Uterus (tissue), 4 donors: Measurements from ENCODE around the gene GJC2. TPM values are rescaled to one million over a fixed set of nuclear protein-coding genes. Genes with fewer than 3 reads are reported as not detected.

Experiments used
- DNase-seq, 2 donors: peaks; one replicate each; pipeline ENCODE4 v3.0.0-alpha.2; 2019 to 2020
- H3K27ac ChIP-seq, 2 donors: fragments of 200-600 bp; sonication (generic); 1 replicate in 1 of 2; 2 replicates in 1 of 2; pipeline ENCODE4 v1.5.1; 2016 to 2018
- H3K27me3 ChIP-seq, 2 donors: fragments of 200-600 bp; sonication (generic); one replicate each; pipeline ENCODE4 v1.5.1; 2018 to 2019; ENCODE audit warnings: control low read depth in 1 of 2
- H3K36me3 ChIP-seq, 2 donors: fragments of 200-600 bp; sonication (generic); one replicate each; pipeline ENCODE4 v1.5.1; 2019; ENCODE audit warnings: control low read depth in 1 of 2
- H3K4me1 ChIP-seq, 2 donors: fragments of 200-600 bp; sonication (generic); one replicate each; pipeline ENCODE4 v1.5.1; 2018 to 2019; ENCODE audit warnings: control low read depth in 1 of 2
- H3K4me3 ChIP-seq, 2 donors: fragments of 200-600 bp; sonication (generic); 1 replicate in 1 of 2; 2 replicates in 1 of 2; pipeline ENCODE4 v1.5.1; 2018 to 2019; ENCODE audit warnings: mild to moderate bottlenecking in 1 of 2
- H3K9me3 ChIP-seq, 2 donors: fragments of 200-600 bp; sonication (generic); one replicate each; pipeline ENCODE4 v1.5.1; 2019; ENCODE audit warnings: control low read depth in 1 of 2
- POLR2A ChIP-seq, 2 donors: fragments of 450-650 bp; IDR thresholded peaks; one replicate each; pipeline ENCODE4 v1.6.1; 2016; ENCODE audit warnings: antibody characterized with exemption in 2 of 2, mild to moderate bottlenecking in 1 of 2, moderate library complexity in 1 of 2
- intact Hi-C: fragments of 100-400 bp; cut with DNase I; formaldehyde crosslinking; loops from one replicate; pipeline ENCODE4 v1.15.1; 2023; ENCODE audit warnings: low total_unique reads
- total RNA-seq, 4 donors: library from RNA; depleted of rRNA in 3 of 4; stranded (reverse); fragments of >200 nt in 3 of 4; gene quantifications; one replicate each; pipeline versions ENCODE4 v1.1.0 to v1.2.4, GENCODE V29; 2014 to 2023
- TF ChIP-seq, protein P1 (sequence below), 4 experiments: fragments of 200-600 bp in 2 of 4; fragments of 450-650 bp in 2 of 4; sonication (generic) in 2 of 4; IDR thresholded peaks; one replicate each; pipeline ENCODE4 v1.5.1; 2016 to 2019; ENCODE audit warnings: antibody characterized with exemption in 4 of 4, mild to moderate bottlenecking in 2 of 4, moderate library complexity in 1 of 4
- donor health status: DM: yes; HTN: yes; CAD: no.

The GJC2 gene
- total RNA-seq = 10 to 100 TPM in 2 of 4 donors, 1 to 10 TPM in 2; 2.6 to 25.8 (median 10.7) TPM

DNA sequence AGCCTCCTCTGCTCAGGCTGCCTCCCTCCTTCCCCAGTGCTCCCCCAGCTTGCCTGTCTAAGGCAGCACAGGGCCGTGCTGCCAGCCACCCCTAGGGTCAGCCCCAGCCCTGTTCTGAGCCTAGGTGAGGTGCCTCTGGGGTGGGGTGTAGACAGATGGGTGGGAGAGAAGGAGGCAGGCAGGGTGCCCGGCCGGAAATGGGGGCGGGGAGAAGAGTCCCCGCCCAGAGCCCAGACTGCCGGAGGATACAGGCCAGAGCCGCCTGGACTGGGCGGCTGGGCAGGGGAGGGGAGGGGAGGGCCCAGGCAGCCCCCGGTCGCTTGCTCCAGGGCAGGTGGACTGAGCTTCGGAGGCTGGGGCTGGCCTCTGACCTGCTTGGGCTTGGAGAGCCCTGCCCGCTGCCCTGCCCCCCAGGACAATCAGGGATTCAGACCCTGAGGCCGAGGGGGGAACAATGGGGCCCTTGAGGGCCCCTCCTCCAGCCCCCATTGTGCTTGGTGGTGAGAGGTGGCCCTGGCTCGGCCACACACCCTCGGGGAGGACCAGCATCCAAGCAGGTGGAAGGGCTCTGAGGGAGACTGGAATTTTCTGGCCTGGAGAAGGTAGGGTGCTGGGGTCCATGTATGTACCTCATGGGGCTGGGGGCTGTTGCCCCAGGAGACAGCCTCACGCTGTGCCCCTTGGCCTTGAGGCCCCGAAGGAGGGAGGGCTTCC lies at the start of gene GJC2:
Gene GJC2, plus strand, starts transcription at position 525 of the 714 bp plus-strand sequence. CDS start 7,829 bp downstream, outside the sequence.
- H3K9me3 ChIP-seq = no peaks in the 10 kb centered on the region
- TF ChIP-seq POLR2A (IDR thresholded peaks at IDR 0.05) = peak in 1 of 2 donors; percentile 38
- TF ChIP-seq, protein P1, sequence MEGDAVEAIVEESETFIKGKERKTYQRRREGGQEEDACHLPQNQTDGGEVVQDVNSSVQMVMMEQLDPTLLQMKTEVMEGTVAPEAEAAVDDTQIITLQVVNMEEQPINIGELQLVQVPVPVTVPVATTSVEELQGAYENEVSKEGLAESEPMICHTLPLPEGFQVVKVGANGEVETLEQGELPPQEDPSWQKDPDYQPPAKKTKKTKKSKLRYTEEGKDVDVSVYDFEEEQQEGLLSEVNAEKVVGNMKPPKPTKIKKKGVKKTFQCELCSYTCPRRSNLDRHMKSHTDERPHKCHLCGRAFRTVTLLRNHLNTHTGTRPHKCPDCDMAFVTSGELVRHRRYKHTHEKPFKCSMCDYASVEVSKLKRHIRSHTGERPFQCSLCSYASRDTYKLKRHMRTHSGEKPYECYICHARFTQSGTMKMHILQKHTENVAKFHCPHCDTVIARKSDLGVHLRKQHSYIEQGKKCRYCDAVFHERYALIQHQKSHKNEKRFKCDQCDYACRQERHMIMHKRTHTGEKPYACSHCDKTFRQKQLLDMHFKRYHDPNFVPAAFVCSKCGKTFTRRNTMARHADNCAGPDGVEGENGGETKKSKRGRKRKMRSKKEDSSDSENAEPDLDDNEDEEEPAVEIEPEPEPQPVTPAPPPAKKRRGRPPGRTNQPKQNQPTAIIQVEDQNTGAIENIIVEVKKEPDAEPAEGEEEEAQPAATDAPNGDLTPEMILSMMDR (IDR thresholded peaks at IDR 0.05) = no peak
- peak; percentile 73 to 84 for DNase-seq
- H3K4me1 ChIP-seq = peaks cover 16 to 36% of the 10 kb centered on the region in 2 donors
- intact Hi-C loops = no loop called here
- H3K36me3 ChIP-seq = no peaks in the 10 kb centered on the region
- H3K27ac ChIP-seq = peak within 1 kb of the TSS; percentile 88 to 91
- no peaks in the 10 kb centered on the region for H3K27me3 ChIP-seq
- H3K4me3 ChIP-seq = peak within 1 kb of the TSS; percentile 29 to 34

DNA sequence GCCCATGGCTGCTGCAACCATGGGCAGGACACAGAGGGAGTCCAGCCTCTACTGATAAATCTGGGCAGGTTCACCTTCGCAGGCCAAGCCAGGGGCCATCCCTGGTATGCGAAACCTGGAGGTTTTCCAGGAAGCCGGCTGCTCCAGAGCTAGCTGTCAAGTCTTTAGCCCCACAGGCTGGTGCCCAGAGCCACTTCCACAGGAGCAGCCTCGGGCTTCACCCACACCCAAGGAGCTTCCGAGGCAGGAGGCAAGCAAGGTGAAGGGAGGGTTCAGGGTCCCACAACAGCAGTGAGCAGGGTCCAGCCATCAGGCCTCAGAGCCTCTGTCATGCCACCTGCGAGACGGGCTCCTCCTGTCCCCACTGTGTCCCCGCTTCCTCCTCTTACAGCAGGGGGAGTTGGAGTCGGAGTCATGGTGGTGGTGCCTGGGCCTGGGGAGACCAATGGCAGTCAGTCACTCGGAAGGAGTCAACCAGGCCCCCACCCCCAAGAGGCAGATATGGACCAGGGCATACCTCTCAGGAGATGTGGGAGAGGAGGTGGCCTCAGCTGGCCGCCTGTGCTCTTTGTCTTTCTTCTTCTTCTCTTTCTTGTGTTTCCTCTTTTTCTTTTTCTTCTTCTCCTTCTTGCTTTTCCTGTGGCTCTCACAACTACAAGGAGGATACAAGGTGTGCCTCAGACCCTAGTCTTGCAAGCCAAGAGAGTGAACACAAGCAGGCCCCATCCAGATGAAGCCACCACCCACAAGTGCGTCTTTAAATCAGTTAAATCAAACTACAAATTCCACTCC lies 48.7 kb upstream of the GJC2 start:
- DNase-seq = no peak
- Histone ChIP-seq H3K36me3 (no peaks in the 10 kb centered on the region), H3K9me3 (no peaks in the 10 kb centered on the region), H3K27ac (no peak overlapping the region), H3K27me3 (no peaks in the 10 kb centered on the region), H3K4me3 (no peak overlapping the region), H3K4me1 (peaks cover 0 to 13% of the 10 kb centered on the region in 2 donors)
- intact Hi-C loops = no loop called here
- TF ChIP-seq, protein P1 (IDR thresholded peaks at IDR 0.05) = no peak
- no peak for TF ChIP-seq POLR2A (IDR thresholded peaks at IDR 0.05)

DNA sequence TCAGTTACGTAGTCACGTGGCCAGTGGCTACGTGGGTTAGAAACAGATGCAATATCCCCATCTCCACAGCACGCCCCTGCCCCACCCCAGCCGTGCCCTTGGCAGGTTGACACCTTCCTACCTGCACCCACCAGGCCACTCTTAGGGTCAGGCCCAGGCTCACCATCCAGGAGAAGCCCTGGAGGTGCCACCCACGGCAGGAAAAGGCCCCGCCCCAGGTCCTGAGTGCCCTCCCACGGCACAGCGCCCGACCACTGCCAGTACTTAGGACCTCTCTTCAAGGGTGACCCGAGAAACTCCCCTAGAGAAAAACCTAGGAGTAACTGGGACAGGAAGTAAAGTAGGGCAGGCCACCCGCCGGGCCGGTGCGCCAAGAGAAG lies 48.1 kb upstream of the GJC2 start:
- Histone ChIP-seq H3K27ac (peak overlapping the region in 1 of 2 donors; percentile 92), H3K27me3 (no peaks in the 10 kb centered on the region), H3K9me3 (no peaks in the 10 kb centered on the region), H3K4me1 (peaks cover 0 to 13% of the 10 kb centered on the region in 2 donors), H3K4me3 (no peak overlapping the region), H3K36me3 (no peaks in the 10 kb centered on the region)
- no peak for DNase-seq
- intact Hi-C loops = no loop called here
- TF ChIP-seq, protein P1 (IDR thresholded peaks at IDR 0.05) = no peak
- TF ChIP-seq POLR2A (IDR thresholded peaks at IDR 0.05) = no peak

DNA sequence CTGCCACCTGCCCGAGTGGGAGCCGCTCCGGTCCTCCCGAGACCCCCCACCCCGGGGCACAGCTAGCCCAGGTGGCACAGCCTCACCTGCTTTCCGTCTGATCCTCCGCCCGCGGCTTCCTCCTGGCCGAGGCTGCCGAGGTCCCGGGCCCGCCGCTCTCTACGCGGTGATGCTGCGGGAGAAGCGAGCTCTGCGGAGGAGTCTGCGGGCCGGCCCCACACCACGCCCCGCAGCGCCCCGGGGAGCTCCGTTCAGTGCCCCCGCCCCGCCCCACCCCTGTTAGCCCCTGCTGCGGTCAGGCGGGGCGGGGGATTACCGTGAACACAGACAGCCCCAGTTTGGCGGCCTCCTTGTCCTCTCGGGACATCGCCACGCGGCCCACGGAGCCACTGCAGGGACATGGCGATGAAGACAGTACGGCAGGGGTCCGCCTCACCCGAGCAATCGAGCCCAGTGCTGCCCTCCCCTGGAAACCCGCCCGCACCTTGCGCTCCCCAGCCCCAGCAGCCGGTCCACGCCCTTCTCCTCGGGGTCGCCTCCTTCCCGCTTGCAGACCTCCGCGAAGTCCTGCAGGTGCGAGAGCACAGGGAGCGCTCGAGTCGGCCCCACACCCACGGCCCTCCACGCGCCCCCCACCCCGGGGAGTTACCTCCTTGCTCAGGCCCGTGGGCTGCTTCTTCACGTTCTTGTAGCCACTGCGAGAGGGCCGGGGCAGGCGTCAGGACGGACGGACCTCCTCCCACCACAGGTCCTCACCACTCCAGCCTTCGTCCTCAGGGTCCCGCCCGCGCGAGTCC lies 47.5 kb upstream of the GJC2 start:
- peak overlapping the region; percentile 70 to 71 for H3K4me3 ChIP-seq
- H3K27ac ChIP-seq = peak overlapping the region; percentile 72 to 92
- DNase-seq = no peak
- H3K4me1 ChIP-seq = peaks cover 0 to 13% of the 10 kb centered on the region in 2 donors
- no peaks in the 10 kb centered on the region for H3K27me3 ChIP-seq
- TF ChIP-seq POLR2A (IDR thresholded peaks at IDR 0.05) = no peak
- TF ChIP-seq, protein P1 (IDR thresholded peaks at IDR 0.05) = no peak
- intact Hi-C loops = no loop called here
- no peaks in the 10 kb centered on the region for H3K36me3 ChIP-seq
- H3K9me3 ChIP-seq = no peaks in the 10 kb centered on the region
